ENCODE data around the gene APOBEC3H. TPM values are rescaled to one million over a fixed set of nuclear protein-coding genes. Genes with fewer than 3 reads are reported as not detected.

The APOBEC3H gene
- polyA plus RNA-seq, 5 donors = 0.23 to 0.33 (median 0.26) TPM; not detected in 2

GRCh38 chr22:39153220-39153717 lies 56.2 kb downstream of the APOBEC3H start:
- no peak for DNase-seq

Other genes starting within 250 kb of the APOBEC3H start
- gene CBX6, start 225.0 kb upstream of the APOBEC3H start, polyA plus RNA-seq (ENCODE audit: insufficient read depth in 1 of 5, insufficient read length in 5 of 5, low replicate concordance in 1 of 5) = 10 to 100 TPM; 20.9 to 42.7 (median 35.2) TPM
- under 1 TPM in 4 of 5 donors, not detected in 1; 0.15 to 0.40 (median 0.19) TPM for gene APOBEC3A, start 139.6 kb upstream of the APOBEC3H start, polyA plus RNA-seq (ENCODE audit: insufficient read depth in 1 of 5, insufficient read length in 5 of 5, low replicate concordance in 1 of 5)
- 10 to 100 TPM in 1 of 5 donors, 1 to 10 TPM in 4; 2.9 to 10.3 (median 5.7) TPM for gene APOBEC3B, start 114.9 kb upstream of the APOBEC3H start, polyA plus RNA-seq (ENCODE audit: insufficient read depth in 1 of 5, insufficient read length in 5 of 5, low replicate concordance in 1 of 5)
- gene APOBEC3C, start 83.0 kb upstream of the APOBEC3H start, polyA plus RNA-seq (ENCODE audit: insufficient read depth in 1 of 5, insufficient read length in 5 of 5, low replicate concordance in 1 of 5) = 10 to 100 TPM; 22.3 to 26.8 (median 24.5) TPM
- 1 to 10 TPM; 2.3 to 4.0 (median 3.2) TPM for gene APOBEC3D, start 76.1 kb upstream of the APOBEC3H start, polyA plus RNA-seq (ENCODE audit: insufficient read depth in 1 of 5, insufficient read length in 5 of 5, low replicate concordance in 1 of 5)
- gene APOBEC3F, start 56.4 kb upstream of the APOBEC3H start, polyA plus RNA-seq (ENCODE audit: insufficient read depth in 1 of 5, insufficient read length in 5 of 5, low replicate concordance in 1 of 5) = 10 to 100 TPM; 11.0 to 11.7 (median 11.4) TPM
- gene APOBEC3G, start 20.0 kb upstream of the APOBEC3H start, polyA plus RNA-seq (ENCODE audit: insufficient read depth in 1 of 5, insufficient read length in 5 of 5, low replicate concordance in 1 of 5) = 10 to 100 TPM; 14.2 to 18.6 (median 15.5) TPM
- 1 to 10 TPM; 6.8 to 7.9 (median 7.2) TPM for gene CBX7, start 55.4 kb downstream of the APOBEC3H start, polyA plus RNA-seq (ENCODE audit: insufficient read depth in 1 of 5, insufficient read length in 5 of 5, low replicate concordance in 1 of 5)
- 10 to 100 TPM; 16.6 to 29.0 (median 19.7) TPM for gene PDGFB, start 147.7 kb downstream of the APOBEC3H start, polyA plus RNA-seq (ENCODE audit: insufficient read depth in 1 of 5, insufficient read length in 5 of 5, low replicate concordance in 1 of 5)
- 1,000 to 10,000 TPM; 3,307 to 4,039 (median 3,557) TPM for gene RPL3, start 222.4 kb downstream of the APOBEC3H start, polyA plus RNA-seq (ENCODE audit: insufficient read depth in 1 of 5, insufficient read length in 5 of 5, low replicate concordance in 1 of 5)